Lower leg skin (tissue), 3 donors: Measurements from ENCODE around the gene RPTN.

Source experiments
- POLR2A ChIP-seq, 2 donors: fragments of 450-650 bp; IDR thresholded peaks; one replicate each; pipeline ENCODE4 v1.6.1; 2016 to 2017; ENCODE audit warnings: antibody characterized with exemption in 2 of 2, mild to moderate bottlenecking in 1 of 2, moderate library complexity in 1 of 2
- TF ChIP-seq, protein P1 (sequence below), 3 donors: fragments of 450-650 bp; IDR thresholded peaks; one replicate each; pipeline ENCODE4 v1.5.1; 2016; ENCODE audit warnings: antibody characterized with exemption in 3 of 3, mild to moderate bottlenecking in 3 of 3, moderate library complexity in 2 of 3

DNA sequence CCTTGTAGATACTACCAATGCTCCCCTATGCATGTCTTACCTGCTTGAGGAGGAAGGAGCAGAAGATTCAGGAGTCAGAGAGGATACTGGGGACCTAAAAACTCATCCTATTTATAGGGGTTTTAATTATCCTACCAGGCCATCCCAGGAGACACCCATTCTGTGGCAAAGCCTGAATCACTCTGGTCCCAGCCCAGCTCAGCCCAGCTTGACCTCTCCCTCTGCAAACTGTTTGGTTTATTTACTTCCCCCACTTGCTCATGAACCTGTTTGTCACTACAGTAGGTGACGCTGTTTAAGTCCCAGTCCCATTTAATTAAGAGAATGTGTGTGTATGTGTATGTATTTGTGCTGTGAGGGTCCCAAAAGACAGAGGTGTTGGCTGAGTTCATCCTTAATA, at the start of gene RPTN:
- TF ChIP-seq, protein P1, sequence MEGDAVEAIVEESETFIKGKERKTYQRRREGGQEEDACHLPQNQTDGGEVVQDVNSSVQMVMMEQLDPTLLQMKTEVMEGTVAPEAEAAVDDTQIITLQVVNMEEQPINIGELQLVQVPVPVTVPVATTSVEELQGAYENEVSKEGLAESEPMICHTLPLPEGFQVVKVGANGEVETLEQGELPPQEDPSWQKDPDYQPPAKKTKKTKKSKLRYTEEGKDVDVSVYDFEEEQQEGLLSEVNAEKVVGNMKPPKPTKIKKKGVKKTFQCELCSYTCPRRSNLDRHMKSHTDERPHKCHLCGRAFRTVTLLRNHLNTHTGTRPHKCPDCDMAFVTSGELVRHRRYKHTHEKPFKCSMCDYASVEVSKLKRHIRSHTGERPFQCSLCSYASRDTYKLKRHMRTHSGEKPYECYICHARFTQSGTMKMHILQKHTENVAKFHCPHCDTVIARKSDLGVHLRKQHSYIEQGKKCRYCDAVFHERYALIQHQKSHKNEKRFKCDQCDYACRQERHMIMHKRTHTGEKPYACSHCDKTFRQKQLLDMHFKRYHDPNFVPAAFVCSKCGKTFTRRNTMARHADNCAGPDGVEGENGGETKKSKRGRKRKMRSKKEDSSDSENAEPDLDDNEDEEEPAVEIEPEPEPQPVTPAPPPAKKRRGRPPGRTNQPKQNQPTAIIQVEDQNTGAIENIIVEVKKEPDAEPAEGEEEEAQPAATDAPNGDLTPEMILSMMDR (IDR thresholded peaks at IDR 0.05), result no peak
- no peak for TF ChIP-seq POLR2A (IDR thresholded peaks at IDR 0.05)
